Glomerular visceral epithelial cell (primary cell): ENCODE results near the gene ISLR2.

ENCODE experiments used
- DNase-seq: peaks from one replicate; pipeline ENCODE4 v3.0.0-alpha.2; 2016; ENCODE audit errors: extremely low spot score

ISLR2 gene

DNA sequence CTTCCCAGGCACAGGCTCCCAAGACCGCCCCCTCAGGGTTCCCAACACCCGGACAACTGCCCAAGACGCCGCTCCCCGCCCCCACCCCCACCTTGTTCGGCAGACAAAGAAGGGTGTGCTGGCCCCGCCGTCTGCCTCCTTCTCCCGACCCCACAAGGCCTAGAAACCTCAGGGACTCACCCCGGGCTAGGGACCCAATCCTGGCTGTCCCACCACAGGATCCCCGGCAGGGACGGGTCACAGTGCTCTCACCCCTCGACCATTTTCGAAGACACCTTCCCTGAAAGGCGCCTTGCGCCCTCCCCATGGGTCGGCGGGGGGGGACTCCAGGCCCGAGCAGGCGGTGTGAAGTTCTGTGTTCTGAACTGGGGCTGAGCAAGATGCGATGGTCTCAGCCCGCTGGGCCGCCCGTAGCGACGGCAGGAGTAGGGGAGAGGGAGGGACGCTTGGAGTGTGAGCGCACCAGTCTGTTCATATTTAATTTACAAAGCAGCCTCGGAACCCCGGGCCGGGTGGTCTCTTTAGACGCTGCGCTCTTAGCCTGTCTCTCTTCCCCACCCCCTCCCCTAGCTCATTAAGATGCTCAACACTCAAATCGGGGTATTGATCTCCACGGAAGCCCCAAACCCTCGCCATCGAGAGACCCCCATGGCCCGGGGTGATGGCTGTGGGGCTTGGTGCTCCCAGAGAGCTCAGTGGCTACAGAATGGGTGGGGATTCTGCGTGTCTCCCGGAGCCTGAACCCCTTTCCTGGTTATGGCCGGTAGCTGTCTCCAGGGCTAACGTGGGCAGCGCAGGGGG is 1.4 kb upstream of the ISLR2 start:
- no peak for DNase-seq

GRCh38 chr15:74129586-74130154 is 716 bp upstream of the ISLR2 start:
- no peak for DNase-seq

GRCh38 chr15:74130849-74131627 is 652 bp downstream of the ISLR2 start:
- no peak for DNase-seq

- no peak for DNase-seq
Measured at GRCh38 chr15:74131628-74132413, 1.4 kb downstream of the ISLR2 start.

- DNase-seq: no peak
Measured at GRCh38 chr15:74132681-74133651, 2.6 kb downstream of the ISLR2 start.

DNA sequence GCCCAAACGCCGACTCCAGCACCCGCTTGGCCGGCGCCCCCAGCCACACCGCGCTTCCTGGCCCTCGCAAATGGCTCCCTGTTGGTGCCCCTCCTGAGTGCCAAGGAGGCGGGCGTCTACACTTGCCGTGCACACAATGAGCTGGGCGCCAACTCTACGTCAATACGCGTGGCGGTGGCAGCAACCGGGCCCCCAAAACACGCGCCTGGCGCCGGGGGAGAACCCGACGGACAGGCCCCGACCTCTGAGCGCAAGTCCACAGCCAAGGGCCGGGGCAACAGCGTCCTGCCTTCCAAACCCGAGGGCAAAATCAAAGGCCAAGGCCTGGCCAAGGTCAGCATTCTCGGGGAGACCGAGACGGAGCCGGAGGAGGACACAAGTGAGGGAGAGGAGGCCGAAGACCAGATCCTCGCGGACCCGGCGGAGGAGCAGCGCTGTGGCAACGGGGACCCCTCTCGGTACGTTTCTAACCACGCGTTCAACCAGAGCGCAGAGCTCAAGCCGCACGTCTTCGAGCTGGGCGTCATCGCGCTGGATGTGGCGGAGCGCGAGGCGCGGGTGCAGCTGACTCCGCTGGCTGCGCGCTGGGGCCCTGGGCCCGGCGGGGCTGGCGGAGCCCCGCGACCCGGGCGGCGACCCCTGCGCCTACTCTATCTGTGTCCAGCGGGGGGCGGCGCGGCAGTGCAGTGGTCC is 3.5 kb downstream of the ISLR2 start:
- DNase-seq: no peak

GRCh38 chr15:74134387-74135027 is 4.1 kb downstream of the ISLR2 start:
- DNase-seq: peak; percentile 64

GRCh38 chr15:74135041-74135565 is 4.7 kb downstream of the ISLR2 start:
- no peak for DNase-seq

DNA sequence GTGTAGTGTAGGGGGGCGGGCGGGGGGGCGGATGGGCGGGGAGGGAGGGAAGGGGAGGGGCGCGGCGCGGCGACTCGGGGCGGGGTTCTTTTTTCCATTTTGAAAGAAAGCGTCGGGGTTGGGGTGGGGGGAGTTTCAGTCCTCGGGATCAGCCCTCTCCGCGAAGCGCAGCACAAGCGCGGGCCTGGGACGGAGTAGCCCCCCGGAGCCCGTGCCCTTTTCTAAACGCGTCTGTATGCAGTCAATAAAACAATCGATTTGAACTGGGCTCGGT is 6.1 kb downstream of the ISLR2 start:
- DNase-seq: no peak

DNA sequence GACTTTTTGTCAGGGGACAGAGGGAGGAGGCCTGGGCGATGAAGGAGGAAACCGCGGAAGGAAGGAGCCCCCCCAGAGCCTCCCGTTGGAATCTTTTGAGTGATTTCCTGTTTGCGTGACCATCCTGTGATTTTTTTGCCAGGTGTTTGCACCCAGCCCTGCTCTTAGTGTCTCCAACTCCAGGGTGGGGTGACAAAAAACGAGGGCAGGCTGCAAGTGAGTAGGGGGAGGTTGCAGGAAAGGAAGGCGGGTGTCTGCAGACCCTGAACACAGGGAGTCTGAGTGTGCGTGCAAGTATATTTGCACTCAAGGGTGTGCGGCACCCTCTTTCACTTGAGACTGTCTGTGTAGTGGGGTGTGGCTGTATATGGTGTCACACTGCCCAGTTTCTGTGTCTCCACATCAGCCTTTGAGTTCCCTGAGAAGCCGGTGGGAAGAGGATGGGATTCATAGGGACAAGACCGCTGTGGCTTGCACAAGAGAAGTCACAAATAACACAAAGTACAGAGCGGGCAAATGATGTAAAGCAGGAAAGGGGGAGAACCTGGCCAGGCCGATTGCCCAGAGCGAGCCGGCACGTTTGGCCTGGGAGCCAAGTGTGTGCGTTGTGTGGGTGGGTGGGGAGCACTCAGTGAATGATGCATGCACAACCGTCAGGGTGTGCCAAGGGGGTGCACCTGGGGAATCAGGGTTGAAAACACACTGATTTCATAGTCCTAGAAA is 6.6 kb downstream of the ISLR2 start:
- DNase-seq: no peak

GRCh38 chr15:74137537-74137894 is 7.1 kb downstream of the ISLR2 start:
- DNase-seq: no peak

DNA sequence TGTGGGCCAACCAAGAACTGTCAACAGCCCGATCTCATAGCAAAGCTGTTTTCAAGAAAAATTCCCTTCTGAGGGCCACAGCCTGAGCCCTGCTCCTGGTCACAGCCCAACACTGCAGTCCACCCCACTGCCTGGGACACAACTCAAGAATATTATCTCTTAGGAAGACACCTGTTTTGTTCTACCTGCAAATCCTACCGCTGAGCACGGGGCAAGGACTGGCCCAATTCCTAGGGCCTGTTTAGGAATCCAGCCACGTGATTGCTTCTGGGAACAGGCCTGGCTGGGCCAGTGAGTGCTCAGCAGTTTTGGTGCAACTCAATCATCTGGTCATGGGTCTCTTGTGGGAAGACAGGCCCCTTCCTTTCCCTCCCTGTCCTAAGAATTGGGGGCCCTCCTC is 8.3 kb downstream of the ISLR2 start:
- DNase-seq: no peak

- no peak for DNase-seq
Measured at GRCh38 chr15:74141591-74141990, 11.2 kb downstream of the ISLR2 start.

DNA sequence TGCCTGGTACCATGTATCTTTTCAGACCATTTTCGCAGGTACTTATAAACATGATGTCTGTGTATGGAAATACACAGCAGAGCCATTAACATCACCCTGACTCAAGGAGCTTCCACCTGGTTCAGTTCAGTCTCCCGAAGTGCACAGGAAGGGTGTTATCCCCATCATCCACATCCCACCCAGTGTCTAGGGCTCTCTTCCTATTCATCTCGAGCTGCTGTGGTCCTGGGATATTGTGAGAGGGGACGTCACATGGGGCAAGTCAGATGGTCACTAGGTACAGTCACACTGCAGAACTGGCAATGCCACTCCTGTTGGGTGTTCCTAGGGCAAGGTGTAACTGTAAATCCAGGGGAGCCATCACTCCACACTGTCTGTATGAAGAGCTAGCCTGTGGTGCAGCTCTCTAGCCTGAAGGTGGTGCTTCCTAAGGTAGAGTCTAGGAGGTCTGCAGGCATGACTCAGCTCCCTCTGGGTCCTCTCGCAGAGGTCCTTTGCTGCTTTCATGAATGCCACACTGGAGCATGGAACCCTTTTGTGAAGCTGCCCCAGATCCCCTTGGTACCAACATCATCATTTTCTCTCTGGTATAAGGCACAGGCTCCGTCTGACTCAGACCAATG is 13.9 kb downstream of the ISLR2 start:
- peak; percentile 22 for DNase-seq

- DNase-seq: no peak
Measured at GRCh38 chr15:74146277-74146800, 16.0 kb downstream of the ISLR2 start.

DNA sequence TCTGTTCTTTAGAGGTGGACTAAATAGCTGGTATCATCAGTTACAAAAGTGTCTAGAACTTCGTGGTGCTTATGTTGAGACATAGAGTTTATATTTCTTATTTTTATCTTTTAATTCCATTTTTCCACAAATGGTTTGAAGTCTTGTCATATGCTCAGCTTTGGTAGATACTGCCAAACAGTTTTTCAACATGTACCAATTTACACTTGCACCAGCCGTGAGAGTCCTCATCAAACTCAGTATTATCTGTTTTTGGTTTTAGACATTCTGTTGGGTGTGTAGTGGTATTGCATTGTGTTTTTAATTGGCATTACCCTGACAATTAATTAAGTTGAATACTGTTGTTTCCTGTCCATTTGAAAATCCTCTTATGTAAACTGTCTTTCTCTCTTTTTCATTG is 16.7 kb downstream of the ISLR2 start:
- no peak for DNase-seq

DNA sequence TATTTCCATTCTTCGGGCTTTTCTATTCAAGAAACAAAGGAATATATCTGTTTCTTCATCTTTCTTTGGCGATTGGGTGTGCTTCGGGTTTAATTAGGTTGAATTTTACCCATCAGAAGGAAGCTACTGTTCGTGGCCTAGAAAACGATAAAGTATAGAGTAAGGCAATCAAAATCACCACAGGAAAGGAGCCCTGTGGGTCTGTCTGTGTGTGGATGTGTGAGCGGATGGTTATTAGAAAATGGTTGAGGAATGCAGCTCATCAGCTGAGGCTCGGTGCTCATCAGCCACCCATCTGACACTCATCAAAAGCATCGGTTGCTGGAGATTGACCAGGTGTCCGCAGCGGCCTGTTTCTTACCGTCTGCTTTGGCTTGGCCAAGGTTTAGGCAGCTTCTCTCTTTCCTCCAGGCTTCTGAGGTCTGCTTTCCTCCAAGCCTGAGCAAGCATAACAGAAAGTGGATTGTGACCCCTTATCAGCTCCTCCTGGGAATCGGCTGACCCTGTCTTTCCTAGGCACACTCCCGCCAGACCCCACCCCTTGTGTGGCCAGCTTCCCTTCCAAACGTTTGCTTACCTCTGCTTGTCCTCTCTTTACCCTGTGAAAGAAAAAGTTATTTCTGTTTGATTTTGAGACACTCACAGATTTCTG is 25.5 kb downstream of the ISLR2 start:
- no peak for DNase-seq
